Tibial artery (tissue), 4 donors: ENCODE results near the gene ARAP2.

Experiments used
- DNase-seq, 2 donors: peaks; one replicate each; pipeline ENCODE4 v3.0.0-alpha.2; 2019
- H3K27ac ChIP-seq, 2 donors: fragments of 200-600 bp; sonication (generic) in 1 of 2; 1 replicate in 1 of 2; 2 replicates in 1 of 2; pipeline ENCODE4 v1.5.1; 2018 to 2019; ENCODE audit warnings: mild to moderate bottlenecking in 1 of 2
- H3K27me3 ChIP-seq, 2 donors: fragments of 200-600 bp; sonication (generic) in 1 of 2; one replicate each; pipeline versions ENCODE4 v1.5.1 to v1.6.0; 2016 to 2019
- H3K36me3 ChIP-seq, 3 donors: fragments of 200-600 bp; sonication (generic) in 2 of 3; one replicate each; pipeline ENCODE4 v1.5.1; 2016 to 2019; ENCODE audit warnings: mild to moderate bottlenecking in 2 of 3
- H3K4me1 ChIP-seq, 4 donors: fragments of 200-600 bp; sonication (generic) in 2 of 4; 1 replicate in 3 of 4; 2 replicates in 1 of 4; pipeline ENCODE4 v1.5.1; 2016 to 2019
- H3K4me3 ChIP-seq, 2 donors: fragments of 200-600 bp; sonication (generic) in 1 of 2; 1 replicate in 1 of 2; 2 replicates in 1 of 2; pipeline ENCODE4 v1.5.1; 2018 to 2019; ENCODE audit warnings: mild to moderate bottlenecking in 2 of 2
- H3K9me3 ChIP-seq, 3 donors: fragments of 200-600 bp; sonication (generic) in 1 of 3; one replicate each; pipeline ENCODE4 v1.5.1; 2016 to 2019
- intact Hi-C: fragments of 100-400 bp; cut with DNase I; formaldehyde crosslinking; loops from one replicate; pipeline ENCODE4 v1.15.0; 2023; ENCODE audit warnings: low total_unique reads
- TF ChIP-seq, protein P1 (sequence below), 2 experiments: fragments of 200-600 bp in 1 of 2; fragments of 450-650 bp in 1 of 2; IDR thresholded peaks; one replicate each; pipeline ENCODE4 v1.5.1; 2017 to 2019; ENCODE audit warnings: antibody characterized with exemption in 2 of 2, mild to moderate bottlenecking in 1 of 2, moderate library complexity in 1 of 2

Gene ARAP2

GRCh38 chr4:36163198-36163597, 81.1 kb downstream of the ARAP2 start:
- Histone ChIP-seq H3K27ac (no peak overlapping the region), H3K9me3 (no peaks in the 10 kb centered on the region), H3K4me1 (no peaks in the 10 kb centered on the region), H3K36me3 (no peaks in the 10 kb centered on the region), H3K27me3 (no peaks in the 10 kb centered on the region), H3K4me3 (no peak overlapping the region)
- TF ChIP-seq, protein P1, sequence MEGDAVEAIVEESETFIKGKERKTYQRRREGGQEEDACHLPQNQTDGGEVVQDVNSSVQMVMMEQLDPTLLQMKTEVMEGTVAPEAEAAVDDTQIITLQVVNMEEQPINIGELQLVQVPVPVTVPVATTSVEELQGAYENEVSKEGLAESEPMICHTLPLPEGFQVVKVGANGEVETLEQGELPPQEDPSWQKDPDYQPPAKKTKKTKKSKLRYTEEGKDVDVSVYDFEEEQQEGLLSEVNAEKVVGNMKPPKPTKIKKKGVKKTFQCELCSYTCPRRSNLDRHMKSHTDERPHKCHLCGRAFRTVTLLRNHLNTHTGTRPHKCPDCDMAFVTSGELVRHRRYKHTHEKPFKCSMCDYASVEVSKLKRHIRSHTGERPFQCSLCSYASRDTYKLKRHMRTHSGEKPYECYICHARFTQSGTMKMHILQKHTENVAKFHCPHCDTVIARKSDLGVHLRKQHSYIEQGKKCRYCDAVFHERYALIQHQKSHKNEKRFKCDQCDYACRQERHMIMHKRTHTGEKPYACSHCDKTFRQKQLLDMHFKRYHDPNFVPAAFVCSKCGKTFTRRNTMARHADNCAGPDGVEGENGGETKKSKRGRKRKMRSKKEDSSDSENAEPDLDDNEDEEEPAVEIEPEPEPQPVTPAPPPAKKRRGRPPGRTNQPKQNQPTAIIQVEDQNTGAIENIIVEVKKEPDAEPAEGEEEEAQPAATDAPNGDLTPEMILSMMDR (IDR thresholded peaks at IDR 0.05) = no peak
- intact Hi-C loops = no loop called here
- no peak for DNase-seq

- no peak for DNase-seq
- Histone ChIP-seq H3K27me3 (no peaks in the 10 kb centered on the region), H3K36me3 (no peaks in the 10 kb centered on the region), H3K4me1 (no peaks in the 10 kb centered on the region), H3K27ac (no peak overlapping the region), H3K9me3 (no peaks in the 10 kb centered on the region), H3K4me3 (no peak overlapping the region)
- TF ChIP-seq, protein P1 (IDR thresholded peaks at IDR 0.05) = no peak
- intact Hi-C loops = no loop called here
Observed at GRCh38 chr4:36159208-36159607, 85.1 kb downstream of the ARAP2 start.

DNA sequence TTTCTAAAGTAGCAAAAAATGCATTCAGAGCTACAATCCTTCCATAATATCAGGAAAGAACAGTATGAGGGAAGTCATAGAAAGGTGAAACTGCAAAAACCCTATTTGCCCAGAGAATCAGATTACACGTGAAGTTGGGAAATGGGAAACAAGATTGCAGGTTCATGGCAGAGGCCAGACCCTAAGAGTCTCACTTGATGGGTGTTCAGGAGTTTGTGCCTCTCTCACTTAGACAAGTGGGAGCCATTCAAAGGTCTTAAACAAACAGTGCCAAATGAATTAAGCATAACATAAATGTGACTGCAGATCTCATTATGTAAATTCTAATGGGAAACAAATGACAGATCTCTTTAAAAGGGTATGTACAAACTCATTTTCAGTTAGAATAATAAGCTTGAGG, 91.6 kb downstream of the ARAP2 start:
- DNase-seq = no peak
- H3K4me1 ChIP-seq = no peaks in the 10 kb centered on the region
- no peak overlapping the region for H3K4me3 ChIP-seq
- H3K27me3 ChIP-seq = no peaks in the 10 kb centered on the region
- TF ChIP-seq, protein P1 (IDR thresholded peaks at IDR 0.05) = no peak
- intact Hi-C loops = no loop called here
- no peaks in the 10 kb centered on the region for H3K36me3 ChIP-seq
- no peaks in the 10 kb centered on the region for H3K9me3 ChIP-seq
- H3K27ac ChIP-seq = no peak overlapping the region

- DNase-seq = no peak
- TF ChIP-seq, protein P1 (IDR thresholded peaks at IDR 0.05) = no peak
- intact Hi-C loops = no loop called here
- Histone ChIP-seq H3K4me1 (no peaks in the 10 kb centered on the region), H3K4me3 (no peak overlapping the region), H3K36me3 (no peaks in the 10 kb centered on the region), H3K27ac (no peak overlapping the region), H3K9me3 (no peaks in the 10 kb centered on the region), H3K27me3 (no peaks in the 10 kb centered on the region)
Observed at GRCh38 chr4:36142504-36142903, 101.8 kb downstream of the ARAP2 start.

DNA sequence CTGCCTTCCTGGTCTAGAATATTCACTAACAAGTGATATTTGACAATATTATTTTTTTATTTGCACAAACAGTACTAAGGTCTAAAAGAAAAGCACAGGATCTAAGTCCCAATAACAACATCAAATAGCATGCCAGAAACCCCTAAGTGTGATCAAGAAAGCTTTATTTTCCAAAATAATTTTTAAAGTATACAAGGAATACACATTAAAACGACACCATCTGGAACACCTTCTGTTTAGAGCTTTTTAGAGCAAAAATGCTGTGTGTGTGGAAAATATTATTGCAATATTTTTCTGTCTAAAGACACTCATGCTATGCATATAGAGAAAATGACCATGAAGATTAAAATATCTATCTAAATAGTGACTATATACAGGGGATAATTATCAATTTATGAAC, 103.1 kb downstream of the ARAP2 start:
- no peak for DNase-seq
- TF ChIP-seq, protein P1 (IDR thresholded peaks at IDR 0.05) = no peak
- no peaks in the 10 kb centered on the region for H3K4me1 ChIP-seq
- no peaks in the 10 kb centered on the region for H3K36me3 ChIP-seq
- intact Hi-C loops = no loop called here
- H3K27me3 ChIP-seq = no peaks in the 10 kb centered on the region
- H3K4me3 ChIP-seq = no peak overlapping the region
- H3K9me3 ChIP-seq = no peaks in the 10 kb centered on the region
- H3K27ac ChIP-seq = no peak overlapping the region

DNA sequence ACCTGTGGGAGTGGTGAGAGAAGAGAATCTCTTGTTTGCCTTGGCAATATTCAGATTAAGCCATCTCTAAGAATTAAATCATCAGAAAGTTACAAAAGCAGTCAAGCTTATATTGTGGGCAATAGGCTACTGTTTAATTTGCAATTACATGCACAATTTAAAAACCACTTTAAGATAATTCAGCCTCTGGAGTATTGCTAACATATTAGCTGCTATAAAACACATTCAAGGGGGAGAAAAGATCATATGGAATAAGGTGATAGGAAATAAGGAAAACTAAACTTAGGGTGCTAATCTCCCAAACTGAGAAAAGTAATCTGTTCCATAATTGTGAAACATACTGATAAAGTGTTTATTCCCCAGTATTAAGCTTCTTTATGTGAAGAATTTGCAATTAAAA, 103.9 kb downstream of the ARAP2 start:
- H3K27ac ChIP-seq = no peak overlapping the region
- intact Hi-C loops = no loop called here
- H3K4me3 ChIP-seq = no peak overlapping the region
- H3K9me3 ChIP-seq = no peaks in the 10 kb centered on the region
- TF ChIP-seq, protein P1 (IDR thresholded peaks at IDR 0.05) = no peak
- no peaks in the 10 kb centered on the region for H3K36me3 ChIP-seq
- no peaks in the 10 kb centered on the region for H3K4me1 ChIP-seq
- H3K27me3 ChIP-seq = no peaks in the 10 kb centered on the region
- DNase-seq = no peak
